ENCODE results near the gene PALM.
"Not testable (repeated sequence)": the region's sequence is repeated elsewhere in the genome, so short reads cannot be mapped to it uniquely, and the experiment has no call there.

Gene PALM

GRCh38 chr19:679418-680286 is 29.1 kb upstream of the PALM start:
- DNase-seq (ENCODE audit: low read depth) = no peak

DNA sequence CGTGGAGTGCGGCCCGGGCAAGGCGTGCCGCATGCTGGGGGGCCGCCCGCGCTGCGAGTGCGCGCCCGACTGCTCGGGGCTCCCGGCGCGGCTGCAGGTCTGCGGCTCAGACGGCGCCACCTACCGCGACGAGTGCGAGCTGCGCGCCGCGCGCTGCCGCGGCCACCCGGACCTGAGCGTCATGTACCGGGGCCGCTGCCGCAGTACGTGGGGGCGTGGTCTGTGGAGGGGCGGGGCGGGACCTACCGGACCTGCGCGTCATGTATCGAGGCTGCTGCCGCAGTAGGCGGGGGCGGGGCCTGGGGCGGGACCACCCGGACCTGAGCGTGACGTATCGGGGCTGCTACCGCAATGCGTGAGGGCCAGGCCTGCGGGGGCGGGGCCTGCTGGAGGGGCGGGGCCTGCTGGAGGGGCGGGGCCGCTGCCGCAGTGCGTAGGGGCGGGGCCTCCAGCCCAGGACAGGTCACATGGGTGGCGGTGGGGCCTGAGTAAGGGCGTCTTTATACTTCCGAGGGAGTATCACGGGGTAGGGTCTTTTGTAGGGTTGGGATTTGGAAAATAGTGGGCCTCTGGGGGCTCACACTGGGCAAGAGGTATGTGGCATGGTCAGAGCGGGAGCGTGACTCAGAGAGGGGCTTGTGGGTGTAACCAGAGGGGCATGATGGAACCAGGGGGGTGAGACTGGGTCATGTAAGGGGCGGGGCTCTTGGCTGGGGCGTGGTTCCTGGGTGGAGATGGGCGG is 28.3 kb upstream of the PALM start:
- DNase-seq (ENCODE audit: low read depth) = peak; percentile 100

- DNase-seq (ENCODE audit: low read depth) = peak; percentile 88
Measured at GRCh38 chr19:681029-682019, 27.4 kb upstream of the PALM start.

DNA sequence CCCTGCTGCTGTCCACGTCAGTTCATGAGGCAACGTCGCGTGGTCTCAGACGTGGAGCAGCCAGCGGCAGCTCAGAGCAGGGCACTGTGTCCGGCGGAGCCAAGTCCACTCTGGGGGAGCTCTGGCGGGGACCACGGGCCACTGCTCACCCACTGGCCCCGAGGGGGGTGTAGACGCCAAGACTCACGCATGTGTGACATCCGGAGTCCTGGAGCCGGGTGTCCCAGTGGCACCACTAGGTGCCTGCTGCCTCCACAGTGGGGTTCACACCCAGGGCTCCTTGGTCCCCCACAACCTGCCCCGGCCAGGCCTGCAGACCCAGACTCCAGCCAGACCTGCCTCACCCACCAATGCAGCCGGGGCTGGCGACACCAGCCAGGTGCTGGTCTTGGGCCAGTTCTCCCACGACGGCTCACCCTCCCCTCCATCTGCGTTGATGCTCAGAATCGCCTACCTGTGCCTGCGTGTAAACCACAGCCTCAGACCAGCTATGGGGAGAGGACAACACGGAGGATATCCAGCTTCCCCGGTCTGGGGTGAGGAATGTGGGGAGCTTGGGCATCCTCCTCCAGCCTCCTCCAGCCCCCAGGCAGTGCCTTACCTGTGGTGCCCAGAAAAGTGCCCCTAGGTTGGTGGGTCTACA is 25.9 kb upstream of the PALM start:
- no peak for DNase-seq (ENCODE audit: low read depth)

GRCh38 chr19:685454-685931 is 23.2 kb upstream of the PALM start:
- DNase-seq (ENCODE audit: low read depth) = no peak

GRCh38 chr19:686589-687297 is 22.0 kb upstream of the PALM start:
- DNase-seq (ENCODE audit: low read depth) = no peak

- no peak for DNase-seq (ENCODE audit: low read depth)
Measured at GRCh38 chr19:687569-688166, 21.1 kb upstream of the PALM start.

- DNase-seq (ENCODE audit: low read depth) = no peak
Measured at GRCh38 chr19:688214-688613, 20.5 kb upstream of the PALM start.

DNA sequence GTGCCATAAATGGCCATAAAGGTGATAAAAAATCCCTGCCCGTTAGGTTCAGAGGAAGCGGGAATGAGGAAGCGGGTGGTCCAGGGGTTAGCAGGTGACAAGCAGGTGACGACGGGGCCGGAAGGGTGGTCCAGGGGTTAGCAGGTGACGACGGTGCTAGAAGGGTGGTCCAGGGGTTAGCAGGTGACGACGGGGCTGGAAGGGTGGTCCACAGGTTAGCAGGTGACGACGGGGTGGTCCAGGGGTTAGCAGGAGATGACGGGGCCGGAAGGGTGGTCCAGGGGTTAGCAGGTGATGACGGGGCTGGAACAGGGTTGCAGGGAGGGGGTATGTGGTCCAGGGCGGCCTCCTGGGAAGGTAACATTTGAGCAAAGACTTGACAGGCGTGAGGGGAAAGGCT is 19.7 kb upstream of the PALM start:
- DNase-seq (ENCODE audit: low read depth) = no peak

DNA sequence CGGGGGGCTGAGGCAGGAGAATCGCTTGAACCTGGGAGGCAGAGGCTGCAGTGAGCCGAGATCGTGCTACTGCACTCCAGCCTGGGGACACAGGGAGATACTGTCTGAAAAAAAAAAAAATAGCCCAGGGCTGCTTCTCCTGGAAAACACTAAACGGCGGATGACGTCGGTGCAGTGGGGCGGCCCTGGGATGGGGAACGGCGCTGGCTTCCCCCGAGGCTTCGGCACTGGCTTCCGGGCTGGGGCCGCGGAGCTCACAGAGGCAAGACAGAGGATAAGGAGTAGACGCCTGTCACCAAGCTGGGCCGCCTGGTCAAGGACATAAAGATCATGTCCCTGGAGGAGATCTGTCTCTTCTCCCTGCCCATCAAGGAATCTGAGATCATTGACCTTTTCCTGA is 18.5 kb upstream of the PALM start:
- DNase-seq (ENCODE audit: low read depth) = no peak

DNA sequence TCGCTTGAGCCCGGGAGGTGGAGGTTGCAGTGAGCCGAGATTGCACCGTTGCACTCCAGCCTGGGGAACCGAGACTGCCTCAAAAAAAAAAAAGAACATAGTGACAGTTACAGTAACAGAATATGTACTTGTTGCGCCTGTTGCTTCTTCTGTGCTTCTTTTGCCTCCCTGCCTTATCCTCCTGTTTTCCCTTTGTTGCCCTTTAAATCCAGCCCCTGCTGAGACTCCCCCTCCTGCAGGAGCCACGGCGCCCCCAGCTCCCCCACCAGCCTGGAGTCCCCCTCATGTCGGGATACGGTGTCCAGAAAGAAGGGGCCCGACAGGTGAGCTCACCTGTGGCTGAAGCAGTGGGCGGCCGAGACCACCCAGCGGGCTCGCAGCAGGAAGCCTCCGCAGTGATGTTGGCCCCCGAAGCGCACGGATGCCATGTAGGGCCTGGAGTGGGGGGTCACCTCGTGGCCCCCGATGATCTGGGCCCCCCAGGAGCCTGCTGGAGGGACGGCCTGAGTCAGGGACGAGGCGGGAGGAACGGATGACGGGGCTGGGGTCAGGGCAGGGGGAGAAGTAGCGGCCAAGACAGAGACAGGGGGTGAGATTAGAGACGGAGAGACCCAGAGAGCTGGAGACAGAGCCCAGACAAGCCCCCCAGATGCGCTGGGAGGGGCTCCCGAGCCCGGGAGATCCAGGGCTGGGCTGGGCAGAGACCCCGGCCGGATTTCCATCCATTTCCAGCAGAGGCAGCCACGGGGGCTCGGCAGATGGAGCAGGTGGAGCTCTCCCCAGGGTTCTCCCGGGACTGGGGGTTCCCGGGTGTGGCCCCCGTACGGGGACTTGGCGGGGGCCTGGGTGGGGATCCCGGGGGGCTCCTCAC is 14.0 kb upstream of the PALM start:
- DNase-seq (ENCODE audit: low read depth) = no peak

GRCh38 chr19:695352-695949 is 13.3 kb upstream of the PALM start, which contains the start of gene PRSS57:
Gene PRSS57 (minus strand): TSS chr19:695452. CDS start chr19:695430, 22 bp downstream.
- DNase-seq (ENCODE audit: low read depth) = no peak

- DNase-seq (ENCODE audit: low read depth) = not testable (repeated sequence)
Measured at GRCh38 chr19:698529-698928, 10.2 kb upstream of the PALM start.

DNA sequence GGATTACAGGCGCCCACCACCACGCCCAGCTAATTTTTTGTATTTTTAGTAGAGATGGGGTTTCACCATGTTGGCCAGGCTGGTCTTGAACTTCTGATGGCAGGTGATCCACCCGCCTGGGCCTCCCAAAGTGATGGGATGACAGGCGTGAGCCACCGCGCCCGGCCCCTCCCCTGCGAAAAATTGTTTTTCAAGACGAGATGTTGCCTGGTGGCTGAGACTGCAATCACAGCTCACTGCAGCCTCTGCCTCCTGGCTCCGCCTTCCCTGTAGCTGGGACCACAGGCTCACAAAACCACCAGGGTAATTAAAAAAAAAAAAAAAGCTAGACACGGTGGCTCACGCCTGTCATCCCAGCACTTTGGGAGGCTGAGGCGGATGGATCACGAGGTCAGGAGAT is 8.8 kb upstream of the PALM start:
- not testable (repeated sequence) for DNase-seq (ENCODE audit: low read depth)

DNA sequence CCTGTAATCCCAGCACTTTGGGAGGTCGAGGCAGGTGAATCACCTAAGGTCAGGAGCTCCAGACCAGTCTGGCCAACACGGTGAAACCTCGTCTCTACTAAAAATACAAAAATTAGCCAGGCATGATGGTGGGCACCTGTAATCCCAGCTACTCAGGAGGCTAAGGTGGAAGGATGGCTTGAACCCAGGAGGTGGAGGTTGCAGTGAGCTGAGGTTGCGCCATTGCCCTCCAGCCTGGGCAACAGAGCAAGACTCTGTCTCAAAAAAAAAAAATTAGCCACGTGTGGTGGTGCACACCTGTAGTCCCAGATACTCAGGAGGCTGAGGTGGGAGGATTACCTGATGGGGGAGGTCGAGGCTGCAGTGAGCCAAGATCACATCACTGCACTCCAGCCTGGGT is 5.9 kb upstream of the PALM start:
- DNase-seq (ENCODE audit: low read depth) = not testable (repeated sequence)

GRCh38 chr19:703329-703650 is 5.4 kb upstream of the PALM start:
- no peak for DNase-seq (ENCODE audit: low read depth)

DNA sequence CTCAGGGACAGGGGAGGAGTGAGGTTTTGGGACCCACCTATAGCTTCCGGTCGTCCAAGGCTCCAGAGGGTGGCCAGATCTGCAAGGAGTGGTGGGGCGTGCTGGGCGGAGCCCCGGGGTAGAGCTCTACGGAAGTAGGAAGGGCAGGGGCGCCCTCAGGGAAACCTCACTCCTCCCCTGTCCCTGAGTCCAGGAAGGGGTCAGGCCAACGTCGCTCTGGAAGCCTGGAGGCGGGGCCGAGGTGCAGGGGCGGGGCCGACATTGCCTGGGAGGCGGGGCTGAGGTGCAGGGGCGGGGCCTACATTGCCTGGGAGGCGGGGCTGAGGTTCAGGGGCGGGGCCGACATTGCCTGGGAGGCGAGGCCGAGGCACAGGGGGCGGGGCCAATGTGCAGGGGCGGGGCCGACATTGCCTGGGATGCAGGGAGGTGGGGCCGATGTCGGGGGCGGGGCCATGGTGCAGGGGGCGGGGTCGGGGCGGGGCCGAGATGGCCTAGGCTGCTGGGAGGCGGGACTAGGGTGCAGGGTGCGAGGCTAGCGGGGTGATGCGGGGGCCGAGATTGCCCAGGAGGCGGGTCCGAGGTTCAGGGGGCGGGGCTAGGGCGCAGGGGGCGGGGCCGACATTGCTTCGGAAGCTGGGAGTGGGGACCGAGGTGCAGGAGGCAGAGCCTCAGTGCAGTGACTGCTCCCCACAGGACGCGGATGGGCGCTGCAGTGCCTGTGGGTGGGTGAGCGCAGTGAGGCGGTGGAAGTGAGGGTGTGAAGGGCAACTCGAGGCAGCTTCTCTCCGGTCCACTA is 4.9 kb upstream of the PALM start:
- peak; percentile 39 for DNase-seq (ENCODE audit: low read depth)

DNA sequence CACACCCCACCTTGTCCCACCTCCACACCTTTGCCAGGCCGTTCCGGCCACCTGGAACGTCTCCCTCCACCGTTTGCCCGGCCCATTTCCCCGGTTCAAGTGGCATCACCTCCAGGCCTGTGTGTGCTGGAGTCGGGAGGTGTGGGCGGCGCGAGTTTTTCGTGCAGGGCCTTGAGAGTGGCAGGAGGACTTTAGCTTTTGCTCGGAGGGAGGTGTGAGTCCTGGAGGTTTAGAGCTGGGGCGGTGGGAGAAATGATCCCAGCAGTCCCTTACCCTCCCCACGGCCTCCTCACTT is 4.3 kb upstream of the PALM start:
- no peak for DNase-seq (ENCODE audit: low read depth)
